GM19043 (cell line): ENCODE measurements around the gene GARRE1.

Experiments
- ATAC-seq: cut with Tn5 transposase; IDR thresholded peaks from one replicate; pipeline ENCODE4 v1.9.1; 2021; ENCODE audit warnings: low read depth; ENCODE audit not compliant: unreplicated experiment

Gene GARRE1

GRCh38 chr19:34284505-34284904 lies 30.2 kb downstream of the GARRE1 start:
- no peak for ATAC-seq

GRCh38 chr19:34287662-34288140 lies 33.3 kb downstream of the GARRE1 start:
- ATAC-seq: no peak

- ATAC-seq: no peak
Observed at GRCh38 chr19:34288381-34288780, 34.0 kb downstream of the GARRE1 start.

GRCh38 chr19:34291235-34291634 lies 36.9 kb downstream of the GARRE1 start:
- no peak for ATAC-seq

- ATAC-seq: no peak
Observed at GRCh38 chr19:34295103-34295502, 40.7 kb downstream of the GARRE1 start.

- ATAC-seq: no peak
Observed at GRCh38 chr19:34298891-34299520, 44.7 kb downstream of the GARRE1 start.

- no peak for ATAC-seq
Observed at GRCh38 chr19:34299576-34299975, 45.2 kb downstream of the GARRE1 start.

GRCh38 chr19:34300380-34300779 lies 46.0 kb downstream of the GARRE1 start:
- ATAC-seq: no peak

- ATAC-seq: no peak
Observed at GRCh38 chr19:34300962-34301361, 46.6 kb downstream of the GARRE1 start.
